K562 (cell line): ENCODE measurements around the gene CCDC106. TPM values are rescaled to one million over a fixed set of nuclear protein-coding genes. Genes with fewer than 3 reads are reported as not detected.
A peak's percentile ranks its signal among the peaks of the same experiment; 100 is the strongest.

Experiments used
- CHD4 ChIP-seq: fragments of 200-600 bp; sonication (generic); IDR thresholded peaks from 3 replicates; pipeline ENCODE4 v1.6.1; 2012; ENCODE audit warnings: low read depth, mild to moderate bottlenecking, mixed read lengths, low read length, inconsistent platforms; ENCODE audit not compliant: insufficient read depth, insufficient replicate concordance, poor library complexity, severe bottlenecking
- FOS ChIP-seq: IDR thresholded peaks from 3 replicates; pipeline ENCODE4 v1.6.1; 2011; ENCODE audit not compliant: insufficient read length; ENCODE audit errors: extremely low read depth
- FOXP1 ChIP-seq: sonication (generic); formaldehyde crosslinking; IDR thresholded peaks from 2 replicates; pipeline ENCODE4 v1.8.0; 2022; ENCODE audit warnings: mild to moderate bottlenecking, missing genetic modification reagents
- HLTF ChIP-seq: fragments of 450-650 bp; IDR thresholded peaks from 2 replicates; pipeline ENCODE4 v1.6.1; 2016
- MCM7 ChIP-seq, 2 experiments: fragments of 450-650 bp; IDR thresholded peaks; 2 replicates each; pipeline ENCODE4 v1.6.1; 2016 to 2018
- NFE2L1 ChIP-seq: fragments of 450-650 bp; IDR thresholded peaks from 2 replicates; pipeline ENCODE4 v1.6.1; 2016; ENCODE audit warnings: missing genetic modification characterization, low read depth, mild to moderate bottlenecking, missing compliant biosample characterization, moderate library complexity, borderline replicate concordance
- TAL1 ChIP-seq: fragments of 450-650 bp; IDR thresholded peaks from 2 replicates; pipeline ENCODE4 v1.6.1; 2016; ENCODE audit warnings: mild to moderate bottlenecking
- TCF3 ChIP-seq: sonication (generic); formaldehyde crosslinking; IDR thresholded peaks from 2 replicates; pipeline ENCODE4 v1.4.0; 2020; ENCODE audit warnings: mild to moderate bottlenecking, missing genetic modification reagents
- TEAD4 ChIP-seq, 2 experiments: sonication (generic) in 1 of 2; formaldehyde crosslinking in 1 of 2; IDR thresholded peaks; 2 replicates each; pipeline versions ENCODE4 v1.6.1 to v1.8.0; 2012 to 2022; ENCODE audit warnings: borderline replicate concordance in 1 of 2, inconsistent platforms in 1 of 2, low read length in 1 of 2, mild to moderate bottlenecking in 1 of 2, missing genetic modification reagents in 1 of 2
- U2AF2 ChIP-seq: fragments of 200-400 bp; formaldehyde crosslinking; optimal IDR thresholded peaks from 2 replicates; pipeline ENCODE3; 2017; ENCODE audit warnings: low read depth, mild to moderate bottlenecking, low read length
- ZNF431 ChIP-seq: sonication (generic); formaldehyde crosslinking; IDR thresholded peaks from 2 replicates; pipeline ENCODE4 v1.8.0; 2022; ENCODE audit warnings: mild to moderate bottlenecking, missing genetic modification reagents
- ZNF76 ChIP-seq: fragments of 250-450 bp; sonication (Bioruptor Pico); IDR thresholded peaks from 2 replicates; pipeline ENCODE4 v1.4.0; 2020; ENCODE audit warnings: mild to moderate bottlenecking, moderate library complexity, borderline replicate concordance
- polyA plus RNA-seq, 8 experiments: library from polyadenylated mRNA; depleted of rRNA in 4 of 8; stranded (reverse) in 5 of 8; unstranded in 3 of 8; fragments of >200 nt; fragmentation: Nextera tagmentation in 2 of 8; fragmentation: Illumina TruSeq in 1 of 8; extraction: Ambion mirVana in 2 of 8; extraction: Trizol in 1 of 8; gene quantifications; 2 replicates each; pipeline versions ENCODE4 v1.2.1 to v1.2.3, GENCODE V29; 2011 to 2014; ENCODE audit warnings: inconsistent platforms in 1 of 8, missing spikeins in 1 of 8
- total RNA-seq, 7 experiments: library from RNA; depleted of rRNA in 6 of 7; stranded (reverse); fragments of >200 nt in 6 of 7; fragmentation: Illumina TruSeq in 2 of 7; extraction: Trizol in 2 of 7; gene quantifications; 2 replicates each; pipeline versions ENCODE4 v1.2.1 to v1.2.3, GENCODE V29; 2011 to 2021; ENCODE audit warnings: low replicate concordance in 1 of 7
- TF ChIP-seq, protein P1 (sequence below): sonication (generic); formaldehyde crosslinking; IDR thresholded peaks from 2 replicates; pipeline ENCODE4 v1.4.0; 2020; ENCODE audit warnings: mild to moderate bottlenecking, missing genetic modification reagents
- TF ChIP-seq, protein P2 (sequence below): fragments of 250-450 bp; sonication (Bioruptor Pico); IDR thresholded peaks from 2 replicates; pipeline ENCODE4 v1.8.0; 2021; ENCODE audit warnings: moderate library complexity, mild to moderate bottlenecking, inconsistent platforms
- TF ChIP-seq, protein P3 (sequence below): sonication (generic); formaldehyde crosslinking; IDR thresholded peaks from 2 replicates; pipeline ENCODE4 v1.8.1; 2023; ENCODE audit warnings: mild to moderate bottlenecking, missing genetic modification reagents, moderate library complexity
- TF ChIP-seq, protein P4 (sequence below): fragments of 450-650 bp; IDR thresholded peaks from 2 replicates; pipeline ENCODE4 v1.6.1; 2018; ENCODE audit not compliant: partially characterized antibody

The CCDC106 gene
- total and polyA plus RNA-seq, 9 of the 15 experiments (the other 6 are each of a cell fraction or from before 2014, with no cell fraction given) = 0.10 to 27.5 (median 15.0) TPM; not detected in 1

DNA sequence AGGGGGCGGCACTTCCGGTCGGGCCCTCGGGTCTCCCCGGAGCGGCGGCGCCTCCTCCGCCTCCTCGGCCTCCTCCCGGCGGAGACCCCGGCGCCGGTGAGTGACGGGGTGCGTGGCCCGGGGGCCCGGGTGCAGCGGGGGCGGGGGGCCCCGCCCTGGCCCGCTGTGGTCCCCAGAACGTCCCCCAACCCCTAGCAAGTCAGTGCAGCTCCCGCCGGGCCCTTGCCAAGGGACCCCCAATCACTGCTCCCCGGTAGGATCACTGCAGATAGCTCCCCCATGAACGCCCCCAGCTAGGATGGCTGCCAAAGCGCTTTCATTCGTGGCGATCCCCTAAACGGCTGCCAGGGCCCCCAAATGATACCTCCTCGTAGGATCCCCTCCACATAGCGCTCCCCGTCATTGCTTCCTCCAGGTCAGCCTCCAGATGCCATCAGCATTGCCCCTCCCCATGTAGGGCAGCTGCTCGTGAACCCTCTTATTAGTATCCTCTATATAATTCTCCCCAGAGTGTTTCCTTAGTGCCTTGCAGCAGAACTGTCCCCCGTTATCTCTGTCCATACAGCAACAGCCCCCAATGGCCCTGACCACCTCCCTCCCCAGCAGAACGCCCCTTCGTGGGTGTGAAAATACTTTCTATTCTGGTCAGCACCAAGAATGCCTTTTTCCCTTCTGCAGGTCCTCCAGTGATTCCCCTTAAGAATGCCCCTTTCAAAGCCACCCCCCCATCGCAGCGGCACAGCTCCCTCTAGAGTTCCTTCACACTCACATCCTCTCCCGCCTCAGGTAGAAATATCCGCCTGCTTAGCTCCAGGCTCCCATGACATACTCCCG is 42.2 kb upstream of the CCDC106 start, which contains the start of gene ZNF865 (continued):
- no peak for TF ChIP-seq ZNF431 (CRISPR knock-in tag)
- TF ChIP-seq ZNF76 (CRISPR knock-in tag) = no peak
- no peak for TF ChIP-seq U2AF2
- TF ChIP-seq, protein P1, sequence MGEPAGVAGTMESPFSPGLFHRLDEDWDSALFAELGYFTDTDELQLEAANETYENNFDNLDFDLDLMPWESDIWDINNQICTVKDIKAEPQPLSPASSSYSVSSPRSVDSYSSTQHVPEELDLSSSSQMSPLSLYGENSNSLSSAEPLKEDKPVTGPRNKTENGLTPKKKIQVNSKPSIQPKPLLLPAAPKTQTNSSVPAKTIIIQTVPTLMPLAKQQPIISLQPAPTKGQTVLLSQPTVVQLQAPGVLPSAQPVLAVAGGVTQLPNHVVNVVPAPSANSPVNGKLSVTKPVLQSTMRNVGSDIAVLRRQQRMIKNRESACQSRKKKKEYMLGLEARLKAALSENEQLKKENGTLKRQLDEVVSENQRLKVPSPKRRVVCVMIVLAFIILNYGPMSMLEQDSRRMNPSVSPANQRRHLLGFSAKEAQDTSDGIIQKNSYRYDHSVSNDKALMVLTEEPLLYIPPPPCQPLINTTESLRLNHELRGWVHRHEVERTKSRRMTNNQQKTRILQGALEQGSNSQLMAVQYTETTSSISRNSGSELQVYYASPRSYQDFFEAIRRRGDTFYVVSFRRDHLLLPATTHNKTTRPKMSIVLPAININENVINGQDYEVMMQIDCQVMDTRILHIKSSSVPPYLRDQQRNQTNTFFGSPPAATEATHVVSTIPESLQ = no peak; the same call in 1 of the 2 replicates
- no peak; the same call in 1 of the 2 replicates for TF ChIP-seq FOXP1 (CRISPR knock-in tag)
- TF ChIP-seq MCM7 (IDR thresholded peaks at IDR 0.05) = no peak
- TF ChIP-seq, protein P2, sequence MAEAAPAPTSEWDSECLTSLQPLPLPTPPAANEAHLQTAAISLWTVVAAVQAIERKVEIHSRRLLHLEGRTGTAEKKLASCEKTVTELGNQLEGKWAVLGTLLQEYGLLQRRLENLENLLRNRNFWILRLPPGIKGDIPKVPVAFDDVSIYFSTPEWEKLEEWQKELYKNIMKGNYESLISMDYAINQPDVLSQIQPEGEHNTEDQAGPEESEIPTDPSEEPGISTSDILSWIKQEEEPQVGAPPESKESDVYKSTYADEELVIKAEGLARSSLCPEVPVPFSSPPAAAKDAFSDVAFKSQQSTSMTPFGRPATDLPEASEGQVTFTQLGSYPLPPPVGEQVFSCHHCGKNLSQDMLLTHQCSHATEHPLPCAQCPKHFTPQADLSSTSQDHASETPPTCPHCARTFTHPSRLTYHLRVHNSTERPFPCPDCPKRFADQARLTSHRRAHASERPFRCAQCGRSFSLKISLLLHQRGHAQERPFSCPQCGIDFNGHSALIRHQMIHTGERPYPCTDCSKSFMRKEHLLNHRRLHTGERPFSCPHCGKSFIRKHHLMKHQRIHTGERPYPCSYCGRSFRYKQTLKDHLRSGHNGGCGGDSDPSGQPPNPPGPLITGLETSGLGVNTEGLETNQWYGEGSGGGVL (CRISPR knock-in tag) = no peak
- TF ChIP-seq TCF3 (CRISPR knock-in tag) = no peak
- TF ChIP-seq, protein P3, sequence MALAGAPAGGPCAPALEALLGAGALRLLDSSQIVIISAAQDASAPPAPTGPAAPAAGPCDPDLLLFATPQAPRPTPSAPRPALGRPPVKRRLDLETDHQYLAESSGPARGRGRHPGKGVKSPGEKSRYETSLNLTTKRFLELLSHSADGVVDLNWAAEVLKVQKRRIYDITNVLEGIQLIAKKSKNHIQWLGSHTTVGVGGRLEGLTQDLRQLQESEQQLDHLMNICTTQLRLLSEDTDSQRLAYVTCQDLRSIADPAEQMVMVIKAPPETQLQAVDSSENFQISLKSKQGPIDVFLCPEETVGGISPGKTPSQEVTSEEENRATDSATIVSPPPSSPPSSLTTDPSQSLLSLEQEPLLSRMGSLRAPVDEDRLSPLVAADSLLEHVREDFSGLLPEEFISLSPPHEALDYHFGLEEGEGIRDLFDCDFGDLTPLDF = no peak
- TF ChIP-seq, protein P4, sequence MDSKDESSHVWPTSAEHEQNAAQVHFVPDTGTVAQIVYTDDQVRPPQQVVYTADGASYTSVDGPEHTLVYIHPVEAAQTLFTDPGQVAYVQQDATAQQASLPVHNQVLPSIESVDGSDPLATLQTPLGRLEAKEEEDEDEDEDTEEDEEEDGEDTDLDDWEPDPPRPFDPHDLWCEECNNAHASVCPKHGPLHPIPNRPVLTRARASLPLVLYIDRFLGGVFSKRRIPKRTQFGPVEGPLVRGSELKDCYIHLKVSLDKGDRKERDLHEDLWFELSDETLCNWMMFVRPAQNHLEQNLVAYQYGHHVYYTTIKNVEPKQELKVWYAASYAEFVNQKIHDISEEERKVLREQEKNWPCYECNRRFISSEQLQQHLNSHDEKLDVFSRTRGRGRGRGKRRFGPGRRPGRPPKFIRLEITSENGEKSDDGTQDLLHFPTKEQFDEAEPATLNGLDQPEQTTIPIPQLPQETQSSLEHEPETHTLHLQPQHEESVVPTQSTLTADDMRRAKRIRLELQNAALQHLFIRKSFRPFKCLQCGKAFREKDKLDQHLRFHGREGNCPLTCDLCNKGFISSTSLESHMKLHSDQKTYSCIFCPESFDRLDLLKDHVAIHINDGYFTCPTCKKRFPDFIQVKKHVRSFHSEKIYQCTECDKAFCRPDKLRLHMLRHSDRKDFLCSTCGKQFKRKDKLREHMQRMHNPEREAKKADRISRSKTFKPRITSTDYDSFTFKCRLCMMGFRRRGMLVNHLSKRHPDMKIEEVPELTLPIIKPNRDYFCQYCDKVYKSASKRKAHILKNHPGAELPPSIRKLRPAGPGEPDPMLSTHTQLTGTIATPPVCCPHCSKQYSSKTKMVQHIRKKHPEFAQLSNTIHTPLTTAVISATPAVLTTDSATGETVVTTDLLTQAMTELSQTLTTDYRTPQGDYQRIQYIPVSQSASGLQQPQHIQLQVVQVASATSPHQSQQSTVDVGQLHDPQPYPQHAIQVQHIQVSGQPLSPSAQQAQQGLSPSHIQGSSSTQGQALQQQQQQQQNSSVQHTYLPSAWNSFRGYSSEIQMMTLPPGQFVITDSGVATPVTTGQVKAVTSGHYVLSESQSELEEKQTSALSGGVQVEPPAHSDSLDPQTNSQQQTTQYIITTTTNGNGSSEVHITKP = no peak
- TF ChIP-seq CHD4 = no peak
- no peak for TF ChIP-seq NFE2L1 (tag)
- TF ChIP-seq TEAD4 (IDR thresholded peaks at IDR 0.05; ENCODE audit: low read length) = peak; percentile 37
- TF ChIP-seq TEAD4 (CRISPR knock-in tag; IDR thresholded peaks at IDR 0.05; ENCODE audit: borderline replicate concordance) = no peak
- TF ChIP-seq FOS = no peak
- TF ChIP-seq HLTF = 0 out of 2 replicates have a peak, but pooled peaks have one; percentile 60
- no peak for TF ChIP-seq TAL1
